ENCODE data around the gene INHBB.
"Not testable (repeated sequence)": the region's sequence is repeated elsewhere in the genome, so short reads cannot be mapped to it uniquely, and the experiment has no call there.

Gene INHBB

GRCh38 chr2:120346026-120346666 lies at the start of gene INHBB:
Gene INHBB, plus strand, starts transcription at chr2:120346136. Its CDS starts 53 bp downstream, at chr2:120346189.
- no peak for DNase-seq (ENCODE audit: low read depth in 2 of 3, low spot score in 1 of 3)

- DNase-seq (ENCODE audit: low read depth in 2 of 3, low spot score in 1 of 3), result no peak
Measured at GRCh38 chr2:120298173-120298835, 47.6 kb upstream of the INHBB start.

GRCh38 chr2:120299004-120299403 lies 46.9 kb upstream of the INHBB start:
- DNase-seq (ENCODE audit: low read depth in 2 of 3, low spot score in 1 of 3), result no peak

- no peak for DNase-seq (ENCODE audit: low read depth in 2 of 3, low spot score in 1 of 3)
Measured at GRCh38 chr2:120299561-120299960, 46.4 kb upstream of the INHBB start.

GRCh38 chr2:120300385-120300784 lies 45.6 kb upstream of the INHBB start:
- DNase-seq (ENCODE audit: low read depth in 2 of 3, low spot score in 1 of 3), result no peak

GRCh38 chr2:120301284-120301683 lies 44.7 kb upstream of the INHBB start:
- DNase-seq (ENCODE audit: low read depth in 2 of 3, low spot score in 1 of 3), result no peak

GRCh38 chr2:120302301-120302700 lies 43.6 kb upstream of the INHBB start:
- DNase-seq (ENCODE audit: low read depth in 2 of 3, low spot score in 1 of 3), result no peak

GRCh38 chr2:120303177-120303576 lies 42.8 kb upstream of the INHBB start:
- DNase-seq (ENCODE audit: low read depth in 2 of 3, low spot score in 1 of 3), result no peak

GRCh38 chr2:120305296-120305695 lies 40.6 kb upstream of the INHBB start:
- no peak for DNase-seq (ENCODE audit: low read depth in 2 of 3, low spot score in 1 of 3)

- no peak for DNase-seq (ENCODE audit: low read depth in 2 of 3, low spot score in 1 of 3)
Measured at GRCh38 chr2:120305937-120306490, 39.9 kb upstream of the INHBB start.

GRCh38 chr2:120307482-120307881 lies 38.5 kb upstream of the INHBB start:
- DNase-seq (ENCODE audit: low read depth in 2 of 3, low spot score in 1 of 3), result no peak

GRCh38 chr2:120308038-120308910 lies 37.7 kb upstream of the INHBB start:
- no peak for DNase-seq (ENCODE audit: low read depth in 2 of 3, low spot score in 1 of 3)

- no peak for DNase-seq (ENCODE audit: low read depth in 2 of 3, low spot score in 1 of 3)
Measured at GRCh38 chr2:120310136-120310535, 35.8 kb upstream of the INHBB start.

GRCh38 chr2:120310841-120311240 lies 35.1 kb upstream of the INHBB start:
- DNase-seq (ENCODE audit: low read depth in 2 of 3, low spot score in 1 of 3), result not testable (repeated sequence)

GRCh38 chr2:120312076-120312475 lies 33.9 kb upstream of the INHBB start:
- DNase-seq (ENCODE audit: low read depth in 2 of 3, low spot score in 1 of 3), result no peak

- peak; percentile 69 to 81 (median 72) for DNase-seq (ENCODE audit: low read depth in 2 of 3, low spot score in 1 of 3)
Measured at GRCh38 chr2:120312860-120313694, 32.9 kb upstream of the INHBB start.

GRCh38 chr2:120313695-120314615 lies 32.0 kb upstream of the INHBB start:
- DNase-seq (ENCODE audit: low read depth in 2 of 3, low spot score in 1 of 3), result no peak

GRCh38 chr2:120314690-120315366 lies 31.1 kb upstream of the INHBB start:
- DNase-seq (ENCODE audit: low read depth in 2 of 3, low spot score in 1 of 3), result no peak
